PFSK-1 (cell line): Measurements from ENCODE around the gene EMX1.

ENCODE experiments used
- POLR2AphosphoS5 ChIP-seq: IDR thresholded peaks from 2 replicates; pipeline ENCODE4 v1.6.1; 2012; ENCODE audit warnings: low read depth, mild to moderate bottlenecking, control low read depth, low read length, moderate library complexity
- TAF1 ChIP-seq: IDR thresholded peaks from 2 replicates; pipeline ENCODE4 v1.6.1; 2012; ENCODE audit warnings: low read length, control low read depth, borderline replicate concordance; ENCODE audit not compliant: insufficient read depth
- TF ChIP-seq, protein P1 (sequence below), 2 experiments: IDR thresholded peaks; 2 replicates each; pipeline versions ENCODE4 v1.6.1 to v1.8.0; 2011 to 2012; ENCODE audit warnings: low read depth in 2 of 2, low read length in 2 of 2, control low read depth in 1 of 2, inconsistent platforms in 1 of 2, mild to moderate bottlenecking in 1 of 2, moderate library complexity in 1 of 2; ENCODE audit not compliant: insufficient read depth in 1 of 2

DNA sequence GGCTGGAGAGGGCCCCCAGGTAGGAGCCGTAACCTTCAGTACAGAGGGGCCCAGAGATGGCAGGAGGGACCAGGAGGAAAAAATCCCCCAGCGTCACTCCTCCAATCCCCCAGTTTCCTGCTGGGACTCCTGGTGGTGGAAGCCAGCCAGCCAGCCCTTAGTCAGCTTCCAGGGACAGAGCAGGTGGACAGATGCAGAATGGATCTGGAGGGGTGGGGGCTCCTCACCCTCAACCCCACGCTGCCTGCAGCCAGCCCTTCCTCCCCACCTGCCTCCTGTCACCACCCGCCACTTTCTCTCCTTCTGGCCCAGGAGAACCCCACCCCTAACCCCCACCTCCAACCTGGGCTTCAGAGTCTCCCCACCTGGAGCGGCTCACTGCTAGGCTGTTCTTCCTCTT is 21.1 kb downstream of the EMX1 start:
- TF ChIP-seq POLR2AphosphoS5 (no peak), TAF1 (no peak)
- TF ChIP-seq, protein P1, sequence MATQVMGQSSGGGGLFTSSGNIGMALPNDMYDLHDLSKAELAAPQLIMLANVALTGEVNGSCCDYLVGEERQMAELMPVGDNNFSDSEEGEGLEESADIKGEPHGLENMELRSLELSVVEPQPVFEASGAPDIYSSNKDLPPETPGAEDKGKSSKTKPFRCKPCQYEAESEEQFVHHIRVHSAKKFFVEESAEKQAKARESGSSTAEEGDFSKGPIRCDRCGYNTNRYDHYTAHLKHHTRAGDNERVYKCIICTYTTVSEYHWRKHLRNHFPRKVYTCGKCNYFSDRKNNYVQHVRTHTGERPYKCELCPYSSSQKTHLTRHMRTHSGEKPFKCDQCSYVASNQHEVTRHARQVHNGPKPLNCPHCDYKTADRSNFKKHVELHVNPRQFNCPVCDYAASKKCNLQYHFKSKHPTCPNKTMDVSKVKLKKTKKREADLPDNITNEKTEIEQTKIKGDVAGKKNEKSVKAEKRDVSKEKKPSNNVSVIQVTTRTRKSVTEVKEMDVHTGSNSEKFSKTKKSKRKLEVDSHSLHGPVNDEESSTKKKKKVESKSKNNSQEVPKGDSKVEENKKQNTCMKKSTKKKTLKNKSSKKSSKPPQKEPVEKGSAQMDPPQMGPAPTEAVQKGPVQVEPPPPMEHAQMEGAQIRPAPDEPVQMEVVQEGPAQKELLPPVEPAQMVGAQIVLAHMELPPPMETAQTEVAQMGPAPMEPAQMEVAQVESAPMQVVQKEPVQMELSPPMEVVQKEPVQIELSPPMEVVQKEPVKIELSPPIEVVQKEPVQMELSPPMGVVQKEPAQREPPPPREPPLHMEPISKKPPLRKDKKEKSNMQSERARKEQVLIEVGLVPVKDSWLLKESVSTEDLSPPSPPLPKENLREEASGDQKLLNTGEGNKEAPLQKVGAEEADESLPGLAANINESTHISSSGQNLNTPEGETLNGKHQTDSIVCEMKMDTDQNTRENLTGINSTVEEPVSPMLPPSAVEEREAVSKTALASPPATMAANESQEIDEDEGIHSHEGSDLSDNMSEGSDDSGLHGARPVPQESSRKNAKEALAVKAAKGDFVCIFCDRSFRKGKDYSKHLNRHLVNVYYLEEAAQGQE (IDR thresholded peaks at IDR 0.05; ENCODE audit: insufficient read depth in 1 of 2, low read depth in 2 of 2, low read length in 2 of 2), result no peak
